GM21423 (cell line): ENCODE results near the gene UBR3.

Experiments
- ATAC-seq: cut with Tn5 transposase; IDR thresholded peaks from one replicate; pipeline ENCODE4 v1.9.1; 2021; ENCODE audit warnings: mild to moderate bottlenecking, moderate library complexity; ENCODE audit not compliant: unreplicated experiment

Gene UBR3

GRCh38 chr2:169994752-169995151 is 167.5 kb downstream of the UBR3 start:
- no peak for ATAC-seq

GRCh38 chr2:169997140-169997887 is 170.1 kb downstream of the UBR3 start:
- no peak for ATAC-seq

GRCh38 chr2:169999054-169999453 is 171.8 kb downstream of the UBR3 start:
- ATAC-seq = no peak

- ATAC-seq = no peak
These were observed 174.8 kb downstream of the UBR3 start for GRCh38 chr2:170002096-170002495.

- ATAC-seq = no peak
These were observed 178.4 kb downstream of the UBR3 start for GRCh38 chr2:170005702-170006101.

GRCh38 chr2:170006587-170007325 is 179.5 kb downstream of the UBR3 start:
- ATAC-seq = no peak

- no peak for ATAC-seq
These were observed 182.0 kb downstream of the UBR3 start for GRCh38 chr2:170009209-170009608.

- ATAC-seq = no peak
These were observed 185.5 kb downstream of the UBR3 start for GRCh38 chr2:170012773-170013172.

GRCh38 chr2:170013802-170014551 is 186.7 kb downstream of the UBR3 start:
- no peak for ATAC-seq

GRCh38 chr2:170014769-170015168 is 187.5 kb downstream of the UBR3 start:
- no peak for ATAC-seq

- no peak for ATAC-seq
These were observed 190.7 kb downstream of the UBR3 start for GRCh38 chr2:170017860-170018532.

- ATAC-seq = no peak
These were observed 192.0 kb downstream of the UBR3 start for GRCh38 chr2:170019060-170019805.

GRCh38 chr2:170020777-170021176 is 193.5 kb downstream of the UBR3 start:
- no peak for ATAC-seq

- ATAC-seq = no peak
These were observed 195.4 kb downstream of the UBR3 start for GRCh38 chr2:170022692-170023091.

- no peak for ATAC-seq
These were observed 197.5 kb downstream of the UBR3 start for GRCh38 chr2:170024721-170025120.

- ATAC-seq = no peak
These were observed 198.0 kb downstream of the UBR3 start for GRCh38 chr2:170025223-170025622.

- no peak for ATAC-seq
These were observed 199.1 kb downstream of the UBR3 start for GRCh38 chr2:170026361-170026760.

GRCh38 chr2:170029551-170029950 is 202.3 kb downstream of the UBR3 start:
- ATAC-seq = no peak

GRCh38 chr2:170030040-170030439 is 202.8 kb downstream of the UBR3 start:
- no peak for ATAC-seq

- ATAC-seq = no peak
These were observed 204.0 kb downstream of the UBR3 start for GRCh38 chr2:170031288-170031687.
